ENCODE measurements around the gene TUBGCP3. TPM values are rescaled to one million over a fixed set of nuclear protein-coding genes. Genes with fewer than 3 reads are reported as not detected.
A peak's percentile ranks its signal among the peaks of the same experiment; 100 is the strongest.

Gene TUBGCP3
- total RNA-seq, 6 donors from 2014 or later: 27.7 to 50.3 (median 34.9) TPM

DNA sequence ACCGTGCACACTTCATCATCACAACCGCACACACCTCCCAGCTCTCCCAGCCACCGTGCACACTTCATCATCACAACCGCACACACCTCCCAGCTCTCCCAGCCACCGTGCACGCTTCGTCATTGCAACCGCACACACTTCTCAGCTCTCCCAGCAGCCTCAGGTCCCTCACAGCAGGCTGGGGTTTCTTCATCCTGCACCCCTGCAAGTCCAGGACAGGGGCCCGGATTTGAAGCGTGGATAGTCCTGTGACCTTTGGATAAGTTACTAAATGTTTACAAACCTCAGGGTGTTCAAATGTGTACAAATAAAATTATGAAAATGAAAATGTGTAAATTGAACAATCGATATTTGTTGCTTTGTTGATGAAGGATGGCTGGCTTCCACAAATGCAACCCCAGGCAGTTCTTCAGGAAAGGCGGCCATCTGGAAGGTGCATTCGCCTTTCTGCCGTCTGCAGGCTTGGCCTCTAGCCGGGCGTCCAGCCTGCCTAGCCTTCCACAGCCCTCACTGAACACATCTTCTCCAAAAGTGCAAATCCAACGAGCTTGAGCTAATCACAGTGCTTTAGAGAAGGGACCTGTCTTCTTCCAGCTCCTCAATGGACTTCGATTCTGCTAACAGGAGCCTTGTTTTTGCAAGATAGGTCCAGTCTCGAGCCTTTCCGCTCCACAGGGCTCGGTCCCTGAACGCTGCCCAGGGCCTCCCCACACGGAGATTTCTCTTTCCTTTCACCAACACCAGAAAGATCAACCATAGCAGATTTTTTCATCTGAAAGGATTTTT is 137.6 kb downstream of the TUBGCP3 start:
- DNase-seq (no peak), ATAC-seq (ENCODE audit: low FRiP score in 2 of 2) (no peak)
- peaks cover 0 to under 1% (median 0%) of the 10 kb centered on the region in 4 donors for H3K27me3 ChIP-seq
- H3K4me3 ChIP-seq: no peak overlapping the region
- no peak overlapping the region for H3K27ac ChIP-seq
- TF ChIP-seq, protein P1, sequence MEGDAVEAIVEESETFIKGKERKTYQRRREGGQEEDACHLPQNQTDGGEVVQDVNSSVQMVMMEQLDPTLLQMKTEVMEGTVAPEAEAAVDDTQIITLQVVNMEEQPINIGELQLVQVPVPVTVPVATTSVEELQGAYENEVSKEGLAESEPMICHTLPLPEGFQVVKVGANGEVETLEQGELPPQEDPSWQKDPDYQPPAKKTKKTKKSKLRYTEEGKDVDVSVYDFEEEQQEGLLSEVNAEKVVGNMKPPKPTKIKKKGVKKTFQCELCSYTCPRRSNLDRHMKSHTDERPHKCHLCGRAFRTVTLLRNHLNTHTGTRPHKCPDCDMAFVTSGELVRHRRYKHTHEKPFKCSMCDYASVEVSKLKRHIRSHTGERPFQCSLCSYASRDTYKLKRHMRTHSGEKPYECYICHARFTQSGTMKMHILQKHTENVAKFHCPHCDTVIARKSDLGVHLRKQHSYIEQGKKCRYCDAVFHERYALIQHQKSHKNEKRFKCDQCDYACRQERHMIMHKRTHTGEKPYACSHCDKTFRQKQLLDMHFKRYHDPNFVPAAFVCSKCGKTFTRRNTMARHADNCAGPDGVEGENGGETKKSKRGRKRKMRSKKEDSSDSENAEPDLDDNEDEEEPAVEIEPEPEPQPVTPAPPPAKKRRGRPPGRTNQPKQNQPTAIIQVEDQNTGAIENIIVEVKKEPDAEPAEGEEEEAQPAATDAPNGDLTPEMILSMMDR (IDR thresholded peaks at IDR 0.05): no peak
- no peak for TF ChIP-seq POLR2AphosphoS5 (IDR thresholded peaks at IDR 0.05)
- TF ChIP-seq POLR2A (IDR thresholded peaks at IDR 0.05): no peak
- TF ChIP-seq EP300 (IDR thresholded peaks at IDR 0.05): no peak
- no peaks in the 10 kb centered on the region for H3K9me3 ChIP-seq
- no peaks in the 10 kb centered on the region for H3K4me1 ChIP-seq
- WGBS, 2 donors: 85 to 87% methylated on average over 20 to 21 of the region's 23 CpGs
- no peaks in the 10 kb centered on the region for H3K36me3 ChIP-seq

DNA sequence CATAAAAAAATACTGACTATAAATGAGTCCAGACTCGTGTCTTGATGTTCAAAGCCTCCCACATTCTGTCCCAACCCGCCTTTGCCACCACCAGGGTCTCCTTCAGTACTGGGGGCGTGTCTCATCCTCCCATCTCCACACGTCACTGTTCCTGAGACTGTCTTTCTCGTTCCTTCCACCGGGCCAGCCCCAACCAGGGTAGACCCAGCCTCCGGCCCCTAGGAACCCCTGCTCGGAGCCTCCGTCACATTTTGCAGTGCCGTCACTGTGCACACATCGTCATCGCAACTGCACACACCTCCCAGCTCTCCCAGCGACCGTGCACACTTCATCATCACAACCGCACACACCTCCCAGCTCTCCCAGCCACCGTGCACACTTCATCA is 138.4 kb downstream of the TUBGCP3 start:
- Histone ChIP-seq H3K27ac (no peak overlapping the region), H3K4me3 (no peak overlapping the region), H3K9me3 (no peaks in the 10 kb centered on the region), H3K36me3 (no peaks in the 10 kb centered on the region), H3K27me3 (peaks cover 0 to 7% (median 1%) of the 10 kb centered on the region in 4 donors), H3K4me1 (no peaks in the 10 kb centered on the region)
- 76% methylated on average over 13 to 16 of the region's 16 CpGs for WGBS, 2 donors
- ATAC-seq (ENCODE audit: low FRiP score in 2 of 2) (no peak), DNase-seq (peak in 1 of 2 donors; percentile 12)
- TF ChIP-seq POLR2A (IDR thresholded peaks at IDR 0.05) (no peak), EP300 (IDR thresholded peaks at IDR 0.05) (no peak)

DNA sequence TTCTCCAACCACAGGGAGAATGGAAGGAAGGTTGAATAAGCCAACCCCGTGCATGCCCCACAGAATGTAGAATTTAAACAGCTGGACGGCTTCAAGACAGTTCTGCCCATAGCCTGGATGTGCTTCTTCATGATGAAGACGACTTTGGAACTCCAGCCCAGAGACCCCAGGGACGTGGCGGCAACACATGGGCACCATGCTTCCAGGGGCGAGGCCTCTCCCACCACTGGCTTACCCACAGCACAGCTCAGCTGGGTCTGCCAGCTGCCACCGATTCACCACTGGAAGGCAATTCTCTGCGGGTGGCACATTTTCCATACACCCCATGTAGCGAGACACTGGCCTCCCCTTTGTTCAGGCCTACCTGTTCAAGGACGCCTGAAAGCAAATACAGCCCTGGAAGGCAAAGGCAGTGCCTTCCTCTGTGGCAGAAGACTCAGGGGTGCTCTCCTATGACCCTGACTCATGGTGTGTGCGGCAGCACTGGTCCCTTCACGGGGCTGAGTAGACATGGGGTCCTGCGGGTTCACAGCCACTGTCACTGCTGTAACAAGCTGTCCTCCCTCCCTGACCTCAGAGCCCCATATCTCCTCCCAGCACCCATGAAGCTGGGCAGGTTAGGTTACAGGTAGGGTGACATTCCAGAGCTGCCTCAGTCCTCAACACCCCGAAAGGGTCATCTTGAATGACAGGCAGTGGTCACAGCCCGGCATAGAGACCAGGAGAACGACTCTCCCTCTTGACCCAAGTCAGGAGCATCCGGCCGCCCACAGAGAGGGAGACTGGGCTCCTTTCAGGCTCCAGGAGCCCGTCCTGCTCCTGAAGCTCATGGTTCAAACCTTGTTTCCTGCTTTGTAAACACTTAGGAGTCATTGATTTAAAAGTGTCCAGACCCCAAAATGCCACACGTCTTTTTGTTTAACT is 139.1 kb downstream of the TUBGCP3 start:
- TF ChIP-seq, protein P1 (IDR thresholded peaks at IDR 0.05): no peak
- TF ChIP-seq POLR2AphosphoS5 (IDR thresholded peaks at IDR 0.05) (no peak), POLR2A (IDR thresholded peaks at IDR 0.05) (no peak), EP300 (IDR thresholded peaks at IDR 0.05) (no peak)
- H3K36me3 ChIP-seq: no peaks in the 10 kb centered on the region
- H3K9me3 ChIP-seq: no peaks in the 10 kb centered on the region
- no peak overlapping the region for H3K4me3 ChIP-seq
- 73 to 81% methylated on average over 7 to 20 of the region's 20 CpGs for WGBS, 2 donors
- no peak overlapping the region for H3K27ac ChIP-seq
- ATAC-seq (ENCODE audit: low FRiP score in 2 of 2): no peak
- peak in 1 of 2 donors; percentile 18 for DNase-seq
- peaks cover 0 to 7% (median 1%) of the 10 kb centered on the region in 4 donors for H3K27me3 ChIP-seq
- no peaks in the 10 kb centered on the region for H3K4me1 ChIP-seq

DNA sequence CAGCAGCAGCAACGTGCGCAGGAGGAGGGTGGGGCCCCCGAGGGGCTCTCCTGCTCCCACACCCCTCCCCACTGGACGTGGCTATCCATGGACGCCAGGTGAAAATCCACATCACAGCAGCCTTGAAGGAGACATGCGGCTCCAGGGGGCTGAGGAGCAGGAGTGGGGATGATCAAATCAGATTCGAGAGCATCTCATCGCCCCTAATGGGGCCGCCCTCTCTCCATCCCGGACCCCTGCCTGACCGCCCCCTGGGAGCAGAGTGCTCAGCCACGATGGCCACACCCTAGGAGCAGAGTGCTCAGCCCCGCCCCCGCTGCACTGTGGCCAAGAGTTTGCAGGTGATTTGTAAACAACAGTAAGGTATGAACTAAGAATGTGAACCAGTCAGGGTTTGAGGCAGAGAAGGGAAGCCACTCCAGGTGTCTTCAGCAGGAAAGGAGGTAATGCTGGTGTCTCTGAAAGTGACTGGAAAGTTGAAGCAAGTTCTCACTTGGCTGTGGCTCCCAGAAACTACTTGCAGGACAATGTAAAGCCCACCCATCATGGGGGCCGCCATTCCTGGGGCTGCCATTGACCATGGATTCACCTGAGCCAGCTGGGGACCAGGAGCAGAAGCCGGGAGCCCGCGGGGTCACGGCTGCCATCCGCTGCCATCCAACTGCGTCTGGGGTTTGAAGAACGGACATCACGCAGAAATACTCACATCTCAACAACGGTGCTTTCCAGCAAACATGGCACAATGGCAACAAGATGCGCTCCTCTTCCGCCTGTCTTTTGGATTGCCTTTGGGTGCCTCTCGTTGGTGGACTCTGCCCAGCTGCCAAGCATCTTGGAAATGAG is 140.0 kb downstream of the TUBGCP3 start:
- DNase-seq (peak in 1 of 2 donors; percentile 21), ATAC-seq (ENCODE audit: low FRiP score in 2 of 2) (no peak)
- Histone ChIP-seq H3K9me3 (no peaks in the 10 kb centered on the region), H3K4me3 (no peak overlapping the region), H3K27me3 (peaks cover 0 to 9% (median 4%) of the 10 kb centered on the region in 4 donors), H3K36me3 (no peaks in the 10 kb centered on the region), H3K27ac (no peak overlapping the region), H3K4me1 (no peaks in the 10 kb centered on the region)
- TF ChIP-seq POLR2AphosphoS5 (IDR thresholded peaks at IDR 0.05) (no peak), POLR2A (IDR thresholded peaks at IDR 0.05) (no peak), EP300 (IDR thresholded peaks at IDR 0.05) (no peak)
- TF ChIP-seq, protein P1 (IDR thresholded peaks at IDR 0.05): no peak
- WGBS, 2 donors: 81 to 87% methylated on average over 19 to 26 of the region's 27 CpGs

Data from upper lobe of left lung (tissue), 6 donors.